ENCODE data around the gene FMNL1.
A peak's percentile ranks its signal among the peaks of the same experiment; 100 is the strongest.

Gene FMNL1

DNA sequence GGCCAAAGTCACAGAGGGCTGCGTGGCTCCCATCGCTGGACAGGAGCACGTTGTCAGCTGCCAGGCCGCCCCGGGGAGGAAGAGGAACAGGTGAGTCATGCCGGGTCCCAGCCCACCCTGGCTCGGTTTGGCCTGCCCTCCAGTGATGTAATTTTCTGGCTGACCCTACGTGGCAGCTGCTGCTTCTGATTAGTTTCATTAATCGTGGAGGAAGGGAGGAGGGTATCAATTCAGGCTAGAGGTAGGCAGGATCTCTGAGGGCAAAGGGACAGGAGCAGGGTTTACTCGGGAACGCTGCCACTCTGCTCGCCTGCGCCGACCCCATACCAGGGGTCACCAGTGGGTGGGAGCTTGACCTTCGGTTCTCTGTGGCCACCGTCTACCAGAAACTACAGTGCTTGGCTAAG, 51.9 kb downstream of the FMNL1 start:
- Histone ChIP-seq H3K27ac (ENCODE audit: low read depth, low read length) (no peak overlapping the region), H3K36me3 (ENCODE audit: control insufficient read depth, insufficient read depth, low read length) (peaks cover 38% of the 10 kb centered on the region), H3K4me1 (ENCODE audit: control insufficient read depth, insufficient read depth, low read length) (peaks cover 4% of the 10 kb centered on the region), H3K27me3 (ENCODE audit: control insufficient read depth, insufficient read depth, low read length) (no peaks in the 10 kb centered on the region), H3K9me3 (ENCODE audit: control insufficient read depth, insufficient read depth, low read depth, low read length) (no peaks in the 10 kb centered on the region), H3K9ac (ENCODE audit: low read length) (no peak overlapping the region), H3K4me3 (ENCODE audit: low read depth, low read length) (no peak overlapping the region)

GRCh38 chr17:45274033-45274432, 52.3 kb downstream of the FMNL1 start:
- Histone ChIP-seq H3K9me3 (ENCODE audit: control insufficient read depth, insufficient read depth, low read depth, low read length) (no peaks in the 10 kb centered on the region), H3K27ac (ENCODE audit: low read depth, low read length) (no peak overlapping the region), H3K9ac (ENCODE audit: low read length) (no peak overlapping the region), H3K4me3 (ENCODE audit: low read depth, low read length) (no peak overlapping the region), H3K27me3 (ENCODE audit: control insufficient read depth, insufficient read depth, low read length) (no peaks in the 10 kb centered on the region), H3K4me1 (ENCODE audit: control insufficient read depth, insufficient read depth, low read length) (peaks cover 4% of the 10 kb centered on the region), H3K36me3 (ENCODE audit: control insufficient read depth, insufficient read depth, low read length) (peaks cover 33% of the 10 kb centered on the region)

- no peak overlapping the region for H3K27ac ChIP-seq (ENCODE audit: low read depth, low read length)
- H3K27me3 ChIP-seq (ENCODE audit: control insufficient read depth, insufficient read depth, low read length): no peaks in the 10 kb centered on the region
- peaks cover 4% of the 10 kb centered on the region for H3K4me1 ChIP-seq (ENCODE audit: control insufficient read depth, insufficient read depth, low read length)
- H3K9me3 ChIP-seq (ENCODE audit: control insufficient read depth, insufficient read depth, low read depth, low read length): no peaks in the 10 kb centered on the region
- no peak overlapping the region for H3K9ac ChIP-seq (ENCODE audit: low read length)
- no peak overlapping the region for H3K4me3 ChIP-seq (ENCODE audit: low read depth, low read length)
- H3K36me3 ChIP-seq (ENCODE audit: control insufficient read depth, insufficient read depth, low read length): peaks cover 25% of the 10 kb centered on the region
These were observed 54.3 kb downstream of the FMNL1 start for GRCh38 chr17:45276031-45276430.

GRCh38 chr17:45277216-45277849, 55.6 kb downstream of the FMNL1 start:
- Histone ChIP-seq H3K36me3 (ENCODE audit: control insufficient read depth, insufficient read depth, low read length) (peaks cover 29% of the 10 kb centered on the region), H3K27ac (ENCODE audit: low read depth, low read length) (no peak overlapping the region), H3K9ac (ENCODE audit: low read length) (no peak overlapping the region)

DNA sequence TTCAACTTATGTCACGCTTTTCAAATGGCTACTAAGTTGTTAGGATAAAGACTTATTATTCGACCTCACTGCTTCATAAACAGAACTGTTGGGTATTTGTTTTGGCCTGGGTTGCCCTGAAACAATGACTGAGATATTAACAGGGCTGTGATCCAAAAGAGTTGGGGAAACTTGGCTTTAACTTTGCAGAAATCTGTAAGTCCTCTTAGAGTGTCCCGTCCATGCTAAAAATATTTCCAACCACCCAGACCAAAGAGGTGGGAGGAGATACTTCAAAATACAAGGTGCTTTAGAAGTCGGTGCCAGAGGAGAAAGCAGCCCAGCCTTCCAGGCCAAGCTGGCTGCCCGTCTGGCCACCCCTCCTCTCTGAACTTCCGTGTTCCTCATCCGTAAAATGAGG, 56.3 kb downstream of the FMNL1 start:
- Histone ChIP-seq H3K4me1 (ENCODE audit: control insufficient read depth, insufficient read depth, low read length) (peaks cover 4% of the 10 kb centered on the region), H3K4me3 (ENCODE audit: low read depth, low read length) (no peak overlapping the region), H3K27ac (ENCODE audit: low read depth, low read length) (no peak overlapping the region), H3K9me3 (ENCODE audit: control insufficient read depth, insufficient read depth, low read depth, low read length) (no peaks in the 10 kb centered on the region), H3K9ac (ENCODE audit: low read length) (no peak overlapping the region), H3K36me3 (ENCODE audit: control insufficient read depth, insufficient read depth, low read length) (peaks cover 33% of the 10 kb centered on the region), H3K27me3 (ENCODE audit: control insufficient read depth, insufficient read depth, low read length) (no peaks in the 10 kb centered on the region)

More at GRCh38 chr17:45277216-45277849, 55.6 kb downstream of the FMNL1 start:
- Histone ChIP-seq H3K4me1 (ENCODE audit: control insufficient read depth, insufficient read depth, low read length) (peaks cover 4% of the 10 kb centered on the region), H3K9me3 (ENCODE audit: control insufficient read depth, insufficient read depth, low read depth, low read length) (no peaks in the 10 kb centered on the region), H3K4me3 (ENCODE audit: low read depth, low read length) (no peak overlapping the region), H3K27me3 (ENCODE audit: control insufficient read depth, insufficient read depth, low read length) (no peaks in the 10 kb centered on the region)

GRCh38 chr17:45279898-45280297, 58.2 kb downstream of the FMNL1 start:
- Histone ChIP-seq H3K4me1 (ENCODE audit: control insufficient read depth, insufficient read depth, low read length) (peaks cover 4% of the 10 kb centered on the region), H3K27me3 (ENCODE audit: control insufficient read depth, insufficient read depth, low read length) (no peaks in the 10 kb centered on the region), H3K36me3 (ENCODE audit: control insufficient read depth, insufficient read depth, low read length) (peaks cover 37% of the 10 kb centered on the region), H3K9ac (ENCODE audit: low read length) (no peak overlapping the region), H3K4me3 (ENCODE audit: low read depth, low read length) (no peak overlapping the region), H3K27ac (ENCODE audit: low read depth, low read length) (no peak overlapping the region), H3K9me3 (ENCODE audit: control insufficient read depth, insufficient read depth, low read depth, low read length) (no peaks in the 10 kb centered on the region)

GRCh38 chr17:45282683-45283644, 61.3 kb downstream of the FMNL1 start:
- Histone ChIP-seq H3K4me1 (ENCODE audit: control insufficient read depth, insufficient read depth, low read length) (no peaks in the 10 kb centered on the region; the same call in 1 of the 2 replicates), H3K9ac (ENCODE audit: low read length) (no peak overlapping the region), H3K9me3 (ENCODE audit: control insufficient read depth, insufficient read depth, low read depth, low read length) (no peaks in the 10 kb centered on the region), H3K27me3 (ENCODE audit: control insufficient read depth, insufficient read depth, low read length) (no peaks in the 10 kb centered on the region), H3K27ac (ENCODE audit: low read depth, low read length) (no peak overlapping the region), H3K36me3 (ENCODE audit: control insufficient read depth, insufficient read depth, low read length) (peaks cover 60% of the 10 kb centered on the region), H3K4me3 (ENCODE audit: low read depth, low read length) (no peak overlapping the region)

GRCh38 chr17:45283711-45284110, 62.0 kb downstream of the FMNL1 start:
- no peaks in the 10 kb centered on the region; the same call in 1 of the 2 replicates for H3K4me1 ChIP-seq (ENCODE audit: control insufficient read depth, insufficient read depth, low read length)
- peaks cover 66% of the 10 kb centered on the region for H3K36me3 ChIP-seq (ENCODE audit: control insufficient read depth, insufficient read depth, low read length)
- no peaks in the 10 kb centered on the region for H3K9me3 ChIP-seq (ENCODE audit: control insufficient read depth, insufficient read depth, low read depth, low read length)
- H3K27ac ChIP-seq (ENCODE audit: low read depth, low read length): no peak overlapping the region
- no peak overlapping the region for H3K9ac ChIP-seq (ENCODE audit: low read length)
- no peak overlapping the region for H3K4me3 ChIP-seq (ENCODE audit: low read depth, low read length)
- no peaks in the 10 kb centered on the region for H3K27me3 ChIP-seq (ENCODE audit: control insufficient read depth, insufficient read depth, low read length)

- Histone ChIP-seq H3K4me1 (ENCODE audit: control insufficient read depth, insufficient read depth, low read length) (no peaks in the 10 kb centered on the region; the same call in 1 of the 2 replicates), H3K9ac (ENCODE audit: low read length) (no peak overlapping the region), H3K36me3 (ENCODE audit: control insufficient read depth, insufficient read depth, low read length) (peaks cover 72% of the 10 kb centered on the region), H3K27me3 (ENCODE audit: control insufficient read depth, insufficient read depth, low read length) (no peaks in the 10 kb centered on the region), H3K27ac (ENCODE audit: low read depth, low read length) (0 out of 2 replicates have a peak overlapping the region, but pooled peaks have one; percentile 30), H3K9me3 (ENCODE audit: control insufficient read depth, insufficient read depth, low read depth, low read length) (no peaks in the 10 kb centered on the region), H3K4me3 (ENCODE audit: low read depth, low read length) (no peak overlapping the region)
These were observed 62.8 kb downstream of the FMNL1 start for GRCh38 chr17:45284176-45285140.

DNA sequence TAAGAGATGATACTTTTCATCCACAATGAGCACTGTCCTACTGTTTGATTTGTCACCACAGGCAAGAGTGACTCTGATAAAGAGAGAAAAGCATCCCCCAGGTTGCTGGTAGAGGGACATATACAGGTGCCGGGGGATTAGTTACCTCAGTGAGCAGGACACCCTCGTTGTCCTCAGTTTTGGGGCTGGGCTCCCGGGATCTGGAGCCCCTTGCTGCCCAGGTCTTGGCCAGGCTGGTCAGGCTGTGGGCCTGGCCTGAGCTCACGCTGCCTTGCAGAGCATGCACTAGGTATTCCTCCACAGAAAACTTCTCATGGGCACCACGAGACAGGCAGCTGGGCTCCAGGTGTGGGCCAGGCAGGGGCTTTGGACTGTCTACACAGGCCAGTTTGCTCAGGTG, 64.6 kb downstream of the FMNL1 start:
- no peak overlapping the region for H3K27ac ChIP-seq (ENCODE audit: low read depth, low read length)
- H3K9me3 ChIP-seq (ENCODE audit: control insufficient read depth, insufficient read depth, low read depth, low read length): no peaks in the 10 kb centered on the region
- no peak overlapping the region for H3K4me3 ChIP-seq (ENCODE audit: low read depth, low read length)
- peaks cover 78% of the 10 kb centered on the region for H3K36me3 ChIP-seq (ENCODE audit: control insufficient read depth, insufficient read depth, low read length)
- H3K4me1 ChIP-seq (ENCODE audit: control insufficient read depth, insufficient read depth, low read length): no peaks in the 10 kb centered on the region; the same call in 1 of the 2 replicates
- H3K27me3 ChIP-seq (ENCODE audit: control insufficient read depth, insufficient read depth, low read length): no peaks in the 10 kb centered on the region
- H3K9ac ChIP-seq (ENCODE audit: low read length): no peak overlapping the region

Measured in HUES6 (cell line).